ENCODE results near the gene NRDC. TPM values are rescaled to one million over a fixed set of nuclear protein-coding genes. Genes with fewer than 3 reads are reported as not detected.

The NRDC gene
- total RNA-seq, 1 experiment from 2014 or later = 176 TPM

DNA sequence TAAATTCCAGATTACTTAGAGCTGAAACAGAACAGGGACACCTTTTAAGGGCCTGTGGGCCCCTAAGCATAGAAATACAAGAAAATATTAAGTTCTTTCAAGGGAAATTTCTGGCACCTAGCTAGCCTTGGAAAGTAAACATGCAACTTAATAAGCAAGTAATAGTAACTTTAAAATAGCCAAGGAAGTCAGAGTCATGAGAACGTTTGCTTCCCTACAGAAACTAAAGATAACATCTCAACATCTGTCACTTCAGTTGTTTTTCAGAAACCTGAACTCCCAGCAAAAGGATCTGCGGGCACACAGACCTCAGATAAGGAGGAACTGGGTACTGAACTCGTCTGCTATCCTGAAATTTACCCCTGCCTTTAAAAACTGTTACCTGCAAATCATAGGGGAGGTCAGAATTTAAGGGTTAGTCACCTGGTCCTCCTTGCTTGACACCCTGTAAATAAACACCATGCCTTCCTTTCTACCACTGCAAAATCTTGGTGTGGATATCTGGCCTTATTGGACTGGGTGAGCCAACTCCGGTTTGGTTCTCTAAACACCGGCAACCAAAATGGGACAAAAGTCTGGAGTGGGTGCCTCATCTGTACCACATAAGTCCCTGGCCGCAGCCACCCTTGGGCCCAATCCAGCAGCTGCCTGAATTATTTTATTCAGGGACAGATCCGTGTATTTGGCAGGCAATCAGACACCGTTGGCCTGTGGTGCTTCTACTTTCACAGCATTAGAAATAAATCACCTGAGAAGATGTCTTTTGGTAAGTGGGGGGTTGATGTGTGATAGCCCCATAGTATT, 27.9 kb downstream of the NRDC start:
- Mint-ChIP-seq H3K36me3 (ENCODE audit: insufficient read depth, unreplicated experiment) (peaks cover 30% of the 10 kb centered on the region), H3K4me1 (ENCODE audit: insufficient read depth, unreplicated experiment) (peaks cover 6% of the 10 kb centered on the region), H3K27me3 (ENCODE audit: insufficient read depth, unreplicated experiment) (no peaks in the 10 kb centered on the region), H3K4me3 (ENCODE audit: unreplicated experiment) (no peak overlapping the region), H3K27ac (ENCODE audit: low read depth, unreplicated experiment) (no peak overlapping the region), H3K9me3 (ENCODE audit: unreplicated experiment) (no peaks in the 10 kb centered on the region)
- intact Hi-C loops (cut with micrococcal nuclease) = no loop called here
- TF ChIP-seq, protein P1, sequence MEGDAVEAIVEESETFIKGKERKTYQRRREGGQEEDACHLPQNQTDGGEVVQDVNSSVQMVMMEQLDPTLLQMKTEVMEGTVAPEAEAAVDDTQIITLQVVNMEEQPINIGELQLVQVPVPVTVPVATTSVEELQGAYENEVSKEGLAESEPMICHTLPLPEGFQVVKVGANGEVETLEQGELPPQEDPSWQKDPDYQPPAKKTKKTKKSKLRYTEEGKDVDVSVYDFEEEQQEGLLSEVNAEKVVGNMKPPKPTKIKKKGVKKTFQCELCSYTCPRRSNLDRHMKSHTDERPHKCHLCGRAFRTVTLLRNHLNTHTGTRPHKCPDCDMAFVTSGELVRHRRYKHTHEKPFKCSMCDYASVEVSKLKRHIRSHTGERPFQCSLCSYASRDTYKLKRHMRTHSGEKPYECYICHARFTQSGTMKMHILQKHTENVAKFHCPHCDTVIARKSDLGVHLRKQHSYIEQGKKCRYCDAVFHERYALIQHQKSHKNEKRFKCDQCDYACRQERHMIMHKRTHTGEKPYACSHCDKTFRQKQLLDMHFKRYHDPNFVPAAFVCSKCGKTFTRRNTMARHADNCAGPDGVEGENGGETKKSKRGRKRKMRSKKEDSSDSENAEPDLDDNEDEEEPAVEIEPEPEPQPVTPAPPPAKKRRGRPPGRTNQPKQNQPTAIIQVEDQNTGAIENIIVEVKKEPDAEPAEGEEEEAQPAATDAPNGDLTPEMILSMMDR (IDR thresholded peaks at IDR 0.05; ENCODE audit: unreplicated experiment) = no peak
- CTCF ChIA-PET = no interaction called here
- DNase-seq (ENCODE audit: unreplicated experiment) = no peak
- POLR2A ChIA-PET = interaction anchor here (0.6 kb wide), 1 partner anchor 19 kb away, joined by 3 read pairs; no protein-coding TSS in a partner anchor
- no TSS peak for BruUV-seq (replicated peaks)

DNA sequence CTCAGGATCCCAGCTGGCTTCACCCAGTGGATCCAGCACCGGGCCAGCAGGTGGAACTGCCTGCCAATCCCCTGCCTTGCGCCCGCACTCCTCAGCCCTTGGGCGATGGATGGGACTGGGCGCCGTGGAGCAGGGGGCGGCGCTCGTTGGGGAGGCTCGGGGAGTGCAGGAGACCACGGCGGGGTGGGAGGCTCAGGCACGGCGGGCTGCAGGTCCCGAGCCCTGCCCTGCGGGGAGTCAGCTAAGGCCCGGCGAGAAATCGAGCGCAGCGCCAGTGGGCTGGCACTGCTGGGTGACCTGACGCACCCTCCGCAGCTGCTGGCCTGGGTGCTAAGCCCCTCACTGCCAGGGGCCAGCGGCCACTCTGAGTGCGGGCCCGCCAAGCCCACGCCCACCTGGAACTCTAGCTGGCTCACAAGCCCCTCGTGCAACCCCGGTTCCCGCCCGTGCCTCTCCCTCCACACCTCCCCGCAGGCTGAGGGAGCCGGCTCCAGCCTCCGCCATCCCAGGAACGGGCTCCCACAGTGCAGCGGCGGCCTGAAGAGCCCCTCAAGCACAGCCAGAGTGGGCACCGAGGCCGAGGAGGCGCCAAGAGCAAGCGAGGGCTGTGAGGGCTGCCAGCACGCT, 31.1 kb downstream of the NRDC start:
- TF ChIP-seq, protein P1 (IDR thresholded peaks at IDR 0.05; ENCODE audit: unreplicated experiment) = no peak
- no TSS peak for BruUV-seq (replicated peaks)
- DNase-seq (ENCODE audit: unreplicated experiment) = no peak
- Mint-ChIP-seq H3K4me3 (ENCODE audit: unreplicated experiment) (no peak overlapping the region), H3K9me3 (ENCODE audit: unreplicated experiment) (no peaks in the 10 kb centered on the region), H3K27me3 (ENCODE audit: insufficient read depth, unreplicated experiment) (no peaks in the 10 kb centered on the region), H3K27ac (ENCODE audit: low read depth, unreplicated experiment) (no peak overlapping the region), H3K4me1 (ENCODE audit: insufficient read depth, unreplicated experiment) (peaks cover 6% of the 10 kb centered on the region), H3K36me3 (ENCODE audit: insufficient read depth, unreplicated experiment) (peaks cover 19% of the 10 kb centered on the region)
- POLR2A ChIA-PET = no interaction called here
- CTCF ChIA-PET = interaction anchor here (0.6 kb wide), 1 partner anchor 70 kb away, joined by 4 read pairs; no protein-coding TSS in a partner anchor
- intact Hi-C loops (cut with micrococcal nuclease) = no loop called here

DNA sequence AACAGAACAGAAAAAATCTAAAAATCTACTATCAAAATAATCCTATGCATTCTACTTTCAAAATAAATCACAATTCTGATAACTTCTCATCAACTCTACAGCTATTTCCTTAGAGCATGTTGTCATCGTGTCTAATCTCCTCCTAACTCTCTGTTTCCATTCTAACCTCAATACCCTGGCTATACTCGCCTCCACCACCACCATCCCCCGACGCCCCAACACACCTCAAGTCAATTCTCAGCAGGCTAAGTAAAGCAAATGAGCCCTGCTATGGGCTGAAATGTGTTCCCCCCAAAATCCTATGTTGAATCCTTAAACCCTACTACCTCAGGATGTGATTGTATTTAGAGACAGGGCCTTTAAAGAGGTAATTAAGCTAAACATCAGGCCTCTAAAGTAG, 34.6 kb downstream of the NRDC start:
- no TSS peak for BruUV-seq (replicated peaks)
- no peak for DNase-seq (ENCODE audit: unreplicated experiment)
- POLR2A ChIA-PET = interaction anchor here (0.5 to 0.6 kb wide), 2 partner anchors 22 to 28 kb away, joined by 3 to 4 read pairs; no protein-coding TSS in a partner anchor
- Mint-ChIP-seq H3K9me3 (ENCODE audit: unreplicated experiment) (no peaks in the 10 kb centered on the region), H3K4me1 (ENCODE audit: insufficient read depth, unreplicated experiment) (peaks cover 20% of the 10 kb centered on the region), H3K27me3 (ENCODE audit: insufficient read depth, unreplicated experiment) (no peaks in the 10 kb centered on the region), H3K27ac (ENCODE audit: low read depth, unreplicated experiment) (no peak overlapping the region), H3K4me3 (ENCODE audit: unreplicated experiment) (no peak overlapping the region), H3K36me3 (ENCODE audit: insufficient read depth, unreplicated experiment) (peaks cover 21% of the 10 kb centered on the region)
- TF ChIP-seq, protein P1 (IDR thresholded peaks at IDR 0.05; ENCODE audit: unreplicated experiment) = no peak
- intact Hi-C loops (cut with micrococcal nuclease) = no loop called here
- CTCF ChIA-PET = interaction anchor here (1.3 kb wide), 1 partner anchor 30 kb away, joined by 3 read pairs; no protein-coding TSS in a partner anchor

DNA sequence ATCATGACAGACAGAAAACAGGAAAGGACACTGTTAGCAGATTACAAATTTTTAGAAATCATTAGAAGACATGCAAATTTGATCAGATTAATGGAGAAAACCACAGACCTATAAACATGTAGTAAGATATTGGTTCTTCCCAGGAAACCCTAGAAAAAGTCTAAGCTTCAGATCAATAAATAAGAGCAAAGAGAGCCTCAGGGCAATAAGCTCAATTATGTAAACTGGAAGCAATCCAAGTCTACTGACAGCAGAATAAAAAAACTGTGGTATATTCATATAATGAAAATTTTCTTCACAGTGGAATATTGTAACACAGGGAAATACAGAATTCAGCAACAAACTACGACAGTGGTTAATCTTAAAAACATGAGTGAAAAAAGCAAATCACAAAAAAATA, 36.3 kb downstream of the NRDC start:
- ChIA-PET POLR2A (interaction anchor here (0.5 to 5.2 kb wide), 3 partner anchors 10 to 44 kb away, joined by 3 to 17 read pairs (median 3); partner anchors contain the start of gene NRDC), CTCF (interaction anchor here (1.0 kb wide), 1 partner anchor 9 kb away, joined by 3 read pairs; no protein-coding TSS in a partner anchor)
- no peak for DNase-seq (ENCODE audit: unreplicated experiment)
- Mint-ChIP-seq H3K27ac (ENCODE audit: low read depth, unreplicated experiment) (no peak overlapping the region), H3K36me3 (ENCODE audit: insufficient read depth, unreplicated experiment) (peaks cover 38% of the 10 kb centered on the region), H3K9me3 (ENCODE audit: unreplicated experiment) (no peaks in the 10 kb centered on the region), H3K27me3 (ENCODE audit: insufficient read depth, unreplicated experiment) (no peaks in the 10 kb centered on the region), H3K4me1 (ENCODE audit: insufficient read depth, unreplicated experiment) (peaks cover 22% of the 10 kb centered on the region), H3K4me3 (ENCODE audit: unreplicated experiment) (no peak overlapping the region)
- no TSS peak for BruUV-seq (replicated peaks)
- intact Hi-C loops (cut with micrococcal nuclease) = no loop called here
- TF ChIP-seq, protein P1 (IDR thresholded peaks at IDR 0.05; ENCODE audit: unreplicated experiment) = no peak
